GM18909 (cell line): Measurements from ENCODE around the gene SETDB1.

Source experiments
- ATAC-seq: cut with Tn5 transposase; IDR thresholded peaks from one replicate; pipeline ENCODE4 v1.9.1; 2021; ENCODE audit warnings: mild to moderate bottlenecking; ENCODE audit not compliant: unreplicated experiment, poor library complexity

Gene SETDB1

GRCh38 chr1:150999926-151000325 is 73.8 kb downstream of the SETDB1 start:
- ATAC-seq, result no peak

GRCh38 chr1:151000408-151000807 is 74.2 kb downstream of the SETDB1 start:
- no peak for ATAC-seq

- no peak for ATAC-seq
Measured at GRCh38 chr1:151001602-151002001, 75.4 kb downstream of the SETDB1 start.

GRCh38 chr1:151002051-151002450 is 75.9 kb downstream of the SETDB1 start:
- no peak for ATAC-seq

- ATAC-seq, result no peak
Measured at GRCh38 chr1:151002611-151003010, 76.4 kb downstream of the SETDB1 start.

GRCh38 chr1:151003180-151003579 is 77.0 kb downstream of the SETDB1 start:
- no peak for ATAC-seq

- ATAC-seq, result no peak
Measured at GRCh38 chr1:151005729-151006319, 79.7 kb downstream of the SETDB1 start.

- no peak for ATAC-seq
Measured at GRCh38 chr1:151006327-151007052, 80.3 kb downstream of the SETDB1 start, which contains the start of gene MINDY1. Gene MINDY1 (minus strand): TSS chr1:151006902. CDS start chr1:151002617, 4,285 bp downstream.

- ATAC-seq, result no peak
Measured at GRCh38 chr1:151007853-151008243, 81.7 kb downstream of the SETDB1 start.

- ATAC-seq, result peak; percentile 73
Measured at GRCh38 chr1:151008244-151009205, 82.4 kb downstream of the SETDB1 start, which contains the start of gene PRUNE1. Gene PRUNE1 (plus strand): TSS chr1:151008449. CDS start chr1:151008633, 184 bp downstream.

- ATAC-seq, result no peak
Measured at GRCh38 chr1:151009206-151009587, 83.0 kb downstream of the SETDB1 start.

GRCh38 chr1:151009674-151010345 is 83.6 kb downstream of the SETDB1 start:
- ATAC-seq, result no peak

- no peak for ATAC-seq
Measured at GRCh38 chr1:151010346-151010726, 84.2 kb downstream of the SETDB1 start.

- ATAC-seq, result no peak
Measured at GRCh38 chr1:151011154-151011850, 85.1 kb downstream of the SETDB1 start.

GRCh38 chr1:151012684-151013471 is 86.7 kb downstream of the SETDB1 start:
- ATAC-seq, result no peak

GRCh38 chr1:151013518-151013917 is 87.4 kb downstream of the SETDB1 start:
- no peak for ATAC-seq
